AG10803 (cell line): ENCODE data around the gene EFTUD2.
A peak's percentile ranks its signal among the peaks of the same experiment; 100 is the strongest.

Experiments used
- DNase-seq: peaks from one replicate; pipeline ENCODE4 v3.0.0; 2010; ENCODE audit warnings: low read depth
- H3K4me3 ChIP-seq: 2 replicates; pipeline ENCODE4 v1.5.1; 2011; ENCODE audit warnings: mild to moderate bottlenecking, low read length, control low read depth
- CTCF ChIP-seq: conservative IDR thresholded peaks from 2 replicates; pipeline ENCODE4 v1.5.1; 2011; ENCODE audit warnings: mild to moderate bottlenecking, low read length, control low read depth, inconsistent platforms

EFTUD2 gene

DNA sequence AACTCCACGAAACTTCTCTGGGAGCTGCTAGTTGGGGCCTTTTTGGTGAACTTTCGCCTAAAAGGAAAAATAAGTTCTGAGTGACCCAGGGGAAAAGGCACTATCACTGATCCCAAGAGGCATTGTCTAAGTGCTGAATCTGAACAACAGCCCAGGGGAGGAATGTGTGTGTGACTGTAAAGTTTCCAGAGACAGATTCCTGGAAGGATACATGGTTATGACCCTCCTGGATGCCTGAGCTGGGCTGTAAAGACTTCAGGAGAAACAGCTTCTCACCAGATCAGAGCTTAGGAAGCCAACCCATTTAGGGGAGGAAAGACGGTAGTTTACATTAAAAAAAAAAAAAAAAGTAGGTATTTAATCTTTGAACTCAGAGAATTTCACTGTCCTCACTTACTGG, 31.4 kb downstream of the EFTUD2 start:
- no peak for TF ChIP-seq CTCF
- peak; percentile 52 for DNase-seq
- H3K4me3 ChIP-seq, result no peak overlapping the region

GRCh38 chr17:44865931-44866330, 33.3 kb downstream of the EFTUD2 start:
- no peak overlapping the region for H3K4me3 ChIP-seq
- TF ChIP-seq CTCF, result no peak; the same call in 1 of the 2 replicates
- peak; percentile 91 for DNase-seq

GRCh38 chr17:44865231-44865660, 34.0 kb downstream of the EFTUD2 start:
- TF ChIP-seq CTCF, result peak; percentile 91
- no peak overlapping the region for H3K4me3 ChIP-seq
- peak; percentile 76 for DNase-seq

DNA sequence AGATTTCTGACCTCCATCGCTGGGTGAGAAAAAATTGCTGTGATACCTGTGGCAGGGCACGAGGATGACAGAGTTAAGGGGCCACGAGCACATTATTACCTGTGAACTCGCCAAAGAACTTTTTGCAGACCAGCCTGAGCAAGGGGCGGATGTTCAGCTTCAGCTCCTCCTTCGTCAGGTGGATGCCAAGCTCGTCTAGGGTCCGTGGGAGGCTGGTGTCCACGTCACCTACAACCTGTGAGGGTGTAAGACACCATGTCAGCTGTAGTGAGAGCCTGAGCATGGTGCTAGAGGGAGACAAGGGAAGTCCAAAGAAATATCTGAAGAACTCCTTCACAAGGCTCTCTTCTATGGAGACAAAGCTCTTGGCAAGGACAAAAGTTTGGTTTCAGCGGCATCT, 34.4 kb downstream of the EFTUD2 start:
- H3K4me3 ChIP-seq, result no peak overlapping the region
- no peak for DNase-seq

GRCh38 chr17:44863061-44863918, 36.0 kb downstream of the EFTUD2 start:
- no peak overlapping the region for H3K4me3 ChIP-seq
- TF ChIP-seq CTCF, result no peak
- no peak for DNase-seq

More for the DNA sequence above, 34.4 kb downstream of the EFTUD2 start:
- TF ChIP-seq CTCF, result no peak

DNA sequence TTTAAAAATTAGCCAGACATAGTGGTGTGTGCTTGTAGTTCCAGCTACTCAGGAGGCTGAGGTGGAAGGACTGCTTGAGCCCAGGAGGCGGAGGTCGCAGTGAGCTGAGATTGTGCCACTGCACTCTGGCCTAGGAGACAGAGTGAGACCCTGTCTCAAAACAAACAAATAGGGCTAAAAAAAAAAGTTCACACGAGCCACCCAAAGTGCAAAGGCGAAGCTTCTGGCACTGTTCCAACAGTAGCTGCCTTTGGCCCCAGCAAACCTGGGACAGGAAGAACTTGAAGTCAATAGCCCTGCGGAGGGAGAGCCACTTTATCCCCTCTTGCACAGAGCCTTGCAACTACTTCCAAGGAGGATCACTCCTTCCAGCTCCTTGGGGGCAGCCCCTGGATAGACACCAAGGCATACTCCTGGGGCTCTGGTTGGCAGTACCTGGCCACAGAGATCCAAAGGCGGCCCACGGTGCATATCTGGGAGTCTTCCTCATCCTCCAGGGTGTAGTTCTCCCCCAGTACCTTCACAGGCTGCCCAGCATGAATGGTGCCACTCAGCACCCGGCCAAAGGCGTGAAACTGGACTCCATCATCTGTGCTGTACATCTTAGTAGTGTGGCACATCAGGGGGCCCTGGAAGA, 36.8 kb downstream of the EFTUD2 start:
- no peak for TF ChIP-seq CTCF
- DNase-seq, result no peak
- no peak overlapping the region for H3K4me3 ChIP-seq

- no peak for TF ChIP-seq CTCF
- DNase-seq, result no peak
- no peak overlapping the region for H3K4me3 ChIP-seq
These were observed 39.5 kb downstream of the EFTUD2 start for GRCh38 chr17:44859701-44860100.
